HG03175 (cell line): Measurements from ENCODE around the gene RNU1-2.
"Not testable (repeated sequence)": the region's sequence is repeated elsewhere in the genome, so short reads cannot be mapped to it uniquely, and the experiment has no call there.

Experiments used
- ATAC-seq: cut with Tn5 transposase; IDR thresholded peaks from one replicate; pipeline ENCODE4 v1.9.1; 2021; ENCODE audit warnings: mild to moderate bottlenecking, moderate library complexity; ENCODE audit not compliant: unreplicated experiment

Gene RNU1-2

DNA sequence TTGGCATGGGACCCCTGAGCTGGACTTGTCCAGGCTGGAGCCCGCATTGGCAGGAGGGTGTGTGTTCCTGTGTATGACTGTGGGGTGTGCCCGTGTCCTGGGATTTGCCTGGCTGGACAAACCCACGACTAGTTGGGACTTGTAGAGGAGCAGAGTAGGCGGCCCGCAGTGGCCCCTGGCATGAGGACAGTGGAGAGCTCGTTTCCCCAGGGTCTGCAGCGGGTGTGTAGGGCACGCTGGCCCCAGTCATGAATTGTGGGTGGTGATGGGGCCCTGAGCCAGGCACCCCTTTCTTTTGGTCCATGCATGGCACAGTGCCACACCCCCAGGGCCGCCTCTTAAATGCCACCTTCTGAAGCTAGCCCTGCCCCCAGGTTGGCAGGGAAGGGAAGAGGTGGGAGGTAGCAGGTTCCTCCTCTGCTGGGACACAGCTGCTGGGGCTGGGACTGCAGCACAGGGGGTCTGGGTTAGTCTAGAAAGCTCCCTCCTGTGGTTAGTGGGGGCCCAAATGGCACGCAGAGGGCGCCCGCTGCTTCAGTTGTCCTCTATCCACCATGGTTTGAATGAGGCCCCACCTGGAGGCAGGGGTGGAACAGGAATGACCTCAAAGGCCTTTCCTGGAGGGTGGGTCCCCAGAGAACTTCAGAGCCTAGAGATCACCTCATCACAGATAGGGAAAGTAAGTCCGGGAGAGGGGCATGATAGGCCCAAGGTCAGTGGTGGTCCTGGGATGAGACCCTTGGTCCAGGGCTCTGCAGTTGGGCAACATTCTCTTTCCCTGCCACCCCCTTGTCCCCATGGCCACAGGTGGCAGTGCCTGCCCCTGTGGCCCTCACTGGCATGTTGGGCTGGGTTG is 30.1 kb downstream of the RNU1-2 start:
- ATAC-seq = no peak

DNA sequence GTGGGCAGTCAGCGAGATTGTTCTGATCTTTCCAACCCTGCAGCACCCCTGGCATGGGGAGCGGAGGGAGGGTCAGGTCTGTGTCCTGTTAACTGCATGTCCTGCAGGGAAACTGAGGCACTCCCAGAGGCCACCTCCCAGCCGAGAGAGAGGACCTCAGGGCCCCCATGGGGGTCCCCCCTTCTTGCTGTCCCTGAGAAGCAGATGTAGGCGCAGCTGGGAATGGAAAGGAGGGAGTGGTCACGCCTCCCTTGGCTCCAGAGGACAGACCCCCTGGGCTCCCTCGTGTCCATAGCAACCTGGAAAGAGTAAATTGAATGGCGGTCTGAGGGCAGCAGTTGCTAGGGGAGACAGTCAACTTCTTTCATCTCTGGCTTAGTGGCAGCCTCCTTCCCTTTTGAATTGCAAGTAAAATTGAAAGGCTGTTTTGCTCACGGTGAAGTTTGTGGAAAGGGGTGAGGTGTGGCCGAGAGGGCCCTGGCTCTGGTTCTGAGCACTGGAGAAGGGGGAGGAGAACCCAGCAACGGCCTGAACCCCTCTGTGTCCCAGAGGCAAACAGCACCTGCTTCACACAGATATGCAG is 30.8 kb downstream of the RNU1-2 start:
- ATAC-seq = no peak

DNA sequence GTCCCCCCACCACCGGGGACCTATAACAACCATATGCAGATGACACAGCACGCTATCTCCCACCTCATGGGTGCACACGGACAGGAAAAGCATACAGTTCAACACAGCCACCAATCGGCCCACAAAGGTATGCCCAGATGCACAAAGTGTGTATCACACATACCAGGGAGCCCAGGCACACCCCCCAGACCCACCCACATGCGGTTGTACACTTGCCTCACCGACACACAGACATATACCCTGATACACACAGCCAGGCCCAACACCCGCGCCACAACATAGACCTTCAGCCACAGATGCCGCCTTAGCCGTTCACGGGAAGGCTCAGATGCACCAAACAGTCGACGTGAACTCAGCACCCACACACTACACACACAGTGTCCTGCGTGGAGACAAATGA is 31.5 kb downstream of the RNU1-2 start:
- no peak for ATAC-seq

DNA sequence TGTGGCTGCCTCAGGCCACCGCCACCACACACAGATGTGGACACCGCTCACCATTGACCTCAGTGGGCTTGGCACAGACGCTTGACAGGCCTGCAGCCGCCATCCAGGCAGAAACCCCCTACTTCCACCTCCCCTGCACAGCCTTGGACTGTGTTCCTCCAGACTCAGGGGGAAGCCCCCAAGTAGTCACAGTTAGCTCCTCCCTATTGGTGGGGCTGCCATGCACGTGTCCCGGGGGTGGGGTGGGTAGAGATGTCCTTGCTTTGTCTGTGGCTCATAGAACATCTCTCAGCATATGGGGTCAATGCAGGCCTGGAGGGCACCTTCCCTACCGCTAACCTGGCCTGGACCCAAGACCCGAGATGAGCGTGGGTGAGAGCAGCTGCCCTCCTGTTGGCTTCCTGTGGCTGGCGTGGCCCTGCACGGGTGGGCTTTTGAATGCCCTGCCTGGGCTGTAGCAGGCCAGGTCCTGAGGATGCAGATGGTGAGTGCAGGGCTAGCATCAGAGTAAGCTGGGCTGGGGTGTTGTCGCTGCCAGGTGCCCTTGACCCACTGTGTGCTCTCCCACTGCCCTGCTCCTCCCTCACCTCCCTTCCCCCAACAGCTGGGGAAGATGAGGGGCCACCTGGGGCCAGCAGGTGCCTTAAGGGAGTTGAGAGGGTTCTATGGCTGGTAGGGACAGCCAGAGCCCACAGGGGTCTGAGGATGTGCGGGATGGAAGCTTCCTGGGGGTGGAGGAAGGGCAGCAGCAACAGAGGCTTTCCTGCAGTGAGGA is 32.1 kb downstream of the RNU1-2 start:
- no peak for ATAC-seq

DNA sequence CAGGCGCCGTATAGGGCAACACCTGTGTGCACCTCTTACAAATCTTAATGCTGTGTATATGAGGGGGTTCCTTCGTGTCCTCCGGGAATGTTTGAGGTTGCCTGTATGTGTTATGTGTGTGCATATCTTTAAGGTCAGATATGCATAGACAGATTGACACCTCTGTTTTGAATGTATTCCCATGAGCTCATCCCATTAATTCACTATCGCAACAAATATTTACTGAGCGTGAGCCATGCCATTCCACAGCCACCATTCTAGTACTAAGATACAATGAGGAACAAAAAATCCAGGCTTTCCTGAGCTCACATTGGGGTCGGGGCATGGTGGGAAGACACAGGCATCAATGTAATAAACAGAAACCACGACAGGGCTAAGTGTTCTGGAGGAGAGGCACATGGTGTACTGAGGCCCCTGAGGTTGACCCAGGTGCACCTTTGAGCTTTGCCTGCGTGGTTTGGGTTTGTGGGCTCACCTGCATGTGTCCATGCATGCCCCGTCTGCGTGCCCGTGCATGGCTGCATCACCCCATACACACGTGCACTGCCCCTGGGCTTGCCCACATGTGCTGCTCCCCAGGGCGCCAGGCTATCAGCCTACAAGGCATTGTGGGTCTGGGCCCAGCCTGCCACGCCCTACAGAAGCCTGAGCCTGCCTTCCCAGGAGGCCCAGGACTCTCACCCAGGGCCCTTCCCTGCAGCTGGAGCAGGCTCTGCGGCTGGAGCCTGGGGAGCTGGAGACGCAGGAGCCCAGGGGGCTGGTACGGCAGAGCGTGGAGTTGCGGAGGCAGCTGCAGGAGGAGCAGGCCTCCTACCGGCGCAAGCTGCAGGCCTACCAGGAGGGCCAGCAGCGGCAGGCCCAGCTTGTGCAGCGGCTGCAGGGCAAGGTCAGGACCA is 33.6 kb downstream of the RNU1-2 start:
- not testable (repeated sequence) for ATAC-seq

DNA sequence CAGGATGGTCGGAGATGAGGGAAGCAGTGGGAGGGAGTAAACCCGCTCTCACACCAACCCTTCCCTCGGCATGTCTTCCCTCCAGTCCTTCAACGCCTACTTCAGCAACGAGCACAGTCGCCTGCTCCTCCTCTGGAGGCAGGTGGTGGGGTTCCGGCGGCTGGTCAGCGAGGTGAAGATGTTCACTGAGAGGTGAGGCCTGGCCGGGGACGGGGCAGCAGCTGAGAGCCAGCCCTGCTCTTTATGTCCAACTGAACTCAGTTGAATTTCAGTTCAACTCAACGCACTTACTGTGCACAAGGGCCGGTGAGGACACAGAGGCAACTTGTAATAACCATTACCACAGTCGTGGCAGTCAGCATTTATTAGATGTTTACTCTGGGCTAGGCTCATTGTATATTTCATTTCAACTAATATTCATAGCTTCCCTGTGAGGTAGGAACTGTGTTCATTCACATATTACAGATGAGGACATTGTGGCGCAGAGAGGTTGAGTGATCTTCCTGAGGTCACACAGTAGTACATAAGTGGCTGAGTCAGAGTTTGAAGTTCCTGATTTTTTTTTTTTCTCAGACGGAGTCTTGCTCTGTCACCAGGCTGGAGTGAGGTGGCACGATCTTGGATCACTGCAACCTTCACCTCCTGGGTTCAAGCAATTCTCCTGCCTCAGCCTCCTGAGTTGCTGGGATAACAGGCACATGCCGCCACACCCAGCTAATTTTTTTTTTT is 35.6 kb downstream of the RNU1-2 start:
- ATAC-seq = not testable (repeated sequence)

DNA sequence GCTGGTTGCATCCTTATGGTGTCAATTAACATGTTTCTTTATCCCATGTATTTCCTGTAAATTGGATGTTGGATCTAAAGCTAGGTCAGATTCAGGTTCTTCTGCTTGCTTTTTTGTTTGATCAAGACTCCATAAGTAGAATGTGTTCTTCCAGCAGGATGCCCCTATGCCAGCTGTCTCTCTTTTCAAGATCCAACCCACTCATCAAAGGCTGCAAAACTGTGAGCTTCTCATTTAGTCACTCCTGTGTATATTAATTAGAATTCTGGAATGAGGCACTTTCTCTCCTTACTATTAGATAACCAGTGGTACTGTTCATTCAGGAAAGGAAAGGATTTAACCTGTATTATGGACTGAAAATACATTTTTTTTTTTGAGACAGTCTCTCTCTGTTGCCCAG is 38.2 kb downstream of the RNU1-2 start:
- ATAC-seq = not testable (repeated sequence)

DNA sequence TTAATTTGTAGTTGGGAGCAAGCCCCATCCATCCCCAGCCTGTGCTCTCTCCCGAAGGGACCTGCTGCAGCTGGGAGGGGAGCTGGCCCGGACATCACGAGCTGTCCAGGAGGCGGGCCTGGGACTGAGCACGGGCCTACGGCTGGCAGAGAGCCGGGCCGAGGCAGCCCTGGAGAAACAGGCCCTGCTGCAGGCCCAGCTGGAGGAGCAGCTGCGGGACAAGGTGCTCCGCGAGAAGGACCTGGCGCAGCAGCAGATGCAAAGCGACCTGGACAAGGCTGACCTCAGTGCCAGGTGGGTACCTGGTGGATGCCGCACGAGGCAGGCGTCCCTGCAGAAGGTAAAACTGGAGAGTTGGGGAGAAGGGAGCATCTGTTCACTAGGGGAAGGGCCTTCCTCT is 40.8 kb downstream of the RNU1-2 start:
- ATAC-seq = not testable (repeated sequence)

DNA sequence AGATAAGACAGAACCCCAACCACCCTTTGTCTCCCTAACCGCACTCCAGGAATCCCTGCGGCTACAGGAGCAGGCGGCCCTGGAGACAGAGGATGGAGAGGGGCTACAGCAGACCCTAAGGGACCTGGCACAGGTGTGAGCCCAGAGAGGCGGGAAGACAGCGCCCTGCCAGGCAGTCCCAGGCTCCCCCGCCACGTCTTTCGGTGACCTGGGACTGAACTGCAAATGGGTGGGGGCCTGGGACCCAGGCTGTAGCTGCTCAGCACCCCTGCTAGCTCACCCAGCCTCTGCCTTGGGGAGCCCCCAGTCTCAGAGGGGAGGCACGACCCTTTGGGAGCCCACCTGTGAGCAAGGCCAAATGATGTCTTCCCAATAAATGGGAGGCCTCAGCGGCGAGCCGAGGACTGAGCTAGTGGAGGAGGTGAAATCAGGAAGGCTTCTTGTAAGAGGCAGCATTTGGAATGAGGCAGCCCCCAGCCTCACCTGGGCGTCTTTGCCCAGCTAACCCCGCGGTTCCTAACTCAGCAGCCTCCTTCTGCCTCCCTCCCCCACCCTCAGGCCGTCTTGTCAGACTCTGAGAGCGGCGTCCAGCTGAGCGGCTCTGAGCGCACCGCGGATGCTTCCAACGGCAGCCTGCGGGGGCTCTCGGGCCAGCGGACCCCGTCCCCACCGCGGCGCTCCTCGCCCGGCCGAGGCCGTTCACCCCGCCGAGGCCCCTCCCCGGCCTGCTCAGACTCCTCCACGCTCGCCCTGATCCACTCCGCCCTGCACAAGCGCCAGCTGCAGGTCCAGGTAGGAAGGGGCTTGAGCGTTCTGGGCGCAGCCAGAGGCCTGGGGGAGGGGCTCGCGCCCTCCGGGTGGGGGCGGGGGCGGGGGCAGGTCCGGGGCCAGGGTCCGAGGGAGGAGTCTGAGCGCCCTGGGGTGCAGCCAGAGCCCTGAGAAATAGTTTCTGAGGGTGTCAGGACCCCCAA is 42.9 kb downstream of the RNU1-2 start:
- ATAC-seq = no peak

DNA sequence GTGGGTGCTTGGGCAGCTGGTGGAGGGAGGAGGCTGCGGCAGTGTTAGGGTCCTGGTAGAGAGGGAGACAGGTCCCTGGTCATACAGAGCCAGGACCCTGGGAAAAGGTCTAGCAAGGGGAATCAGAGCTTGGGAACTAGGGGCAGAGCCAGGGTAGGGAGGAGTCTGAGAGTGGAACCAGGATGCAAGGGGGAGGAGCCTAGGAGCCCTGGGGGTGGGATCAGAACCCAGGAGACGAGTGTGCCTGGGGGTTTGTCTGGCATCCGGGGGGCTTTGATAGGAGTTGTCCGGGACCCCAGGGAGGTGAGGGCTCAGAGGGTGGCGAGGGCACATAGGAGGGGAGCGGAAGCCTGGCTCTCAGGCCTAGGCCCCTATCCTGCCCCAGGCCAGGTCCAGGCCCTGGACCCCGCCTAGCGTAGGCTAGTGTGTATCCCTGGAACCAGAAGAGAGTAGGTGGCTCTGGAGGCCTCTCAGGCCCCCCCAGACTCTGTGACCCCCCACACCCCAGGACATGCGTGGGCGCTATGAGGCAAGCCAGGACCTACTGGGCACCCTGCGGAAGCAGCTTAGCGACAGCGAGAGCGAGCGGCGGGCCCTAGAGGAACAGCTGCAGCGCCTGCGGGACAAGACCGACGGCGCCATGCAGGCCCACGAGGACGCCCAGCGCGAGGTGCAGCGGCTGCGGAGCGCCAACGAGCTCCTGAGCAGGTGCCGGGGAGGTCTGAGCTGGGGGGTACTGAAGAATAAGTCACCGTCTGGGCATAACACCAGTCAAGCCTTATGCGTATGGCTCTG is 43.8 kb downstream of the RNU1-2 start:
- not testable (repeated sequence) for ATAC-seq

DNA sequence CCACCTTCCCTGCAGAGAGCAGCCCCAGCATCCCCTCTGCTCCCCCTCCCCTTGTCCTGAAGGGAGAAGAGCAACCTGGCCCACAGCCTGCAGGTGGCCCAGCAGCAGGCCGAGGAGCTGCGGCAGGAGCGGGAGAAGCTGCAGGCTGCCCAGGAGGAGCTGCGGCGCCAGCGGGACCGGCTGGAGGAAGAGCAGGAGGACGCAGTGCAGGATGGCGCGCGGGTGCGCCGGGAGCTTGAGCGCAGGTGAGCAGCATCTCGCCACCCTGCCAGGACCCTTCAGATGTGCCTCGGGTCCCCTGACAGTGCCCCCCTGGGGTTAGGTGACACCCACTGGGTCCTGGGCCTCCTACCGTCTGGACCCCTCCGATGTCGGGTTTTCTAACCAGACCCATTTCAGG is 48.3 kb downstream of the RNU1-2 start:
- no peak for ATAC-seq

DNA sequence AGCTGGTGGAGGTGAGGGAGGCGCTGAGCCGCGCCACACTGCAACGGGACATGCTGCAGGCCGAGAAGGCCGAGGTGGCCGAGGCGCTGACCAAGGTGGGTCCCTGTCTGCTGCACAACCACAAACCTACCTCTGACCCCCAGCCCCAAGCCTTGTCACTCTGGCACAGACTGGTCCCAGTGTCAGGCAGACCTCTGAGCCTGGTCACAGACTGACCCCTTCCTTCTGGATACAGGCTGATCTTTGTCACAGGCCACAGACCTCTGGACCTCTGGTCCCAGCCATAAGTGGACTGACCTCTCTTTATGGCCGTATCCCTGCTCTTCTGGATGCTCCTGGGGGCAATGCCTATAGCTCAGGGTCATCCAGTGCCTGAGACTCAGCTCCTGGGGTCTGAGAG is 49.7 kb downstream of the RNU1-2 start:
- not testable (repeated sequence) for ATAC-seq
